ENCODE data around the gene GTF2H2C. TPM values are rescaled to one million over a fixed set of nuclear protein-coding genes. Genes with fewer than 3 reads are reported as not detected.
"Not testable (repeated sequence)": the region's sequence is repeated elsewhere in the genome, so short reads cannot be mapped to it uniquely, and the experiment has no call there.

The GTF2H2C gene
- polyA plus RNA-seq (ENCODE audit: insufficient read length in 3 of 3), result 10 to 100 TPM; 32.9 to 56.1 (median 50.6) TPM
- long read RNA-seq, donor 1, partial matches to known transcripts, result 0 of 1 reads
- long read RNA-seq, donor 1, other reads (novel, unspliced or antisense), result 0 of 1 reads
- long read RNA-seq, donor 2, result 0 reads
- long read RNA-seq, donor 3, partial matches to known transcripts, result 0 of 4 reads
- long read RNA-seq, donor 3, other reads (novel, unspliced or antisense), result 0 of 4 reads
- long read RNA-seq, donor 4, partial matches to known transcripts, result 0 of 4 reads
- long read RNA-seq, donor 4, other reads (novel, unspliced or antisense), result 0 of 4 reads
- long read RNA-seq, donor 5, result 0 reads
- long read RNA-seq, donor 6, result 0 reads
- long read RNA-seq, donor 7, result 0 reads
- long read RNA-seq, donor 8, result 0 reads
- long read RNA-seq, donor 9, partial matches to known transcripts, result 0 of 1 reads
- long read RNA-seq, donor 9, other reads (novel, unspliced or antisense), result 0 of 1 reads
- long read RNA-seq, donor 10, partial matches to known transcripts, result 0 of 1 reads
- long read RNA-seq, donor 10, other reads (novel, unspliced or antisense), result 0 of 1 reads
- long read RNA-seq, donor 11, partial matches to known transcripts, result 0 of 2 reads
- long read RNA-seq, donor 11, other reads (novel, unspliced or antisense), result 0 of 2 reads
- long read RNA-seq, donor 12, partial matches to known transcripts, result 0 of 1 reads
- long read RNA-seq, donor 12, other reads (novel, unspliced or antisense), result 0 of 1 reads
- long read RNA-seq, donor 13, result 0 reads
- long read RNA-seq, donor 14, result 0 reads
- long read RNA-seq, donor 15, result 0 reads
- long read RNA-seq, donor 16, partial matches to known transcripts, result 0 of 7 reads
- long read RNA-seq, donor 16, other reads (novel, unspliced or antisense), result 0 of 7 reads

GRCh38 chr5:69559908-69560330, at the start of gene GTF2H2C:
GTF2H2C (plus strand) TSS chr5:69560191; CDS start chr5:69565133, 4,942 bp downstream.
- peak in 10 of 11 donors; percentile 17 to 57 (median 28) for DNase-seq (ENCODE audit: extremely low read depth in 1 of 11, low read depth in 9 of 11, low spot score in 4 of 11)

- DNase-seq (ENCODE audit: extremely low read depth in 1 of 11, low read depth in 9 of 11, low spot score in 4 of 11), result no peak
Measured at GRCh38 chr5:69510694-69511093, 49.3 kb upstream of the GTF2H2C start.

- no peak for DNase-seq (ENCODE audit: extremely low read depth in 1 of 11, low read depth in 9 of 11, low spot score in 4 of 11)
Measured at GRCh38 chr5:69512740-69513260, 47.2 kb upstream of the GTF2H2C start.

GRCh38 chr5:69515570-69515969, 44.4 kb upstream of the GTF2H2C start:
- not testable (repeated sequence) for DNase-seq (ENCODE audit: extremely low read depth in 1 of 11, low read depth in 9 of 11, low spot score in 4 of 11)

GRCh38 chr5:69516769-69517168, 43.2 kb upstream of the GTF2H2C start:
- DNase-seq (ENCODE audit: extremely low read depth in 1 of 11, low read depth in 9 of 11, low spot score in 4 of 11), result no peak

GRCh38 chr5:69517763-69518212, 42.2 kb upstream of the GTF2H2C start:
- peak in 1 of 11 donors; percentile 18 for DNase-seq (ENCODE audit: extremely low read depth in 1 of 11, low read depth in 9 of 11, low spot score in 4 of 11)

- DNase-seq (ENCODE audit: extremely low read depth in 1 of 11, low read depth in 9 of 11, low spot score in 4 of 11), result no peak
Measured at GRCh38 chr5:69519285-69519684, 40.7 kb upstream of the GTF2H2C start.

- no peak for DNase-seq (ENCODE audit: extremely low read depth in 1 of 11, low read depth in 9 of 11, low spot score in 4 of 11)
Measured at GRCh38 chr5:69522035-69522434, 38.0 kb upstream of the GTF2H2C start.

GRCh38 chr5:69525490-69525889, 34.5 kb upstream of the GTF2H2C start:
- no peak for DNase-seq (ENCODE audit: extremely low read depth in 1 of 11, low read depth in 9 of 11, low spot score in 4 of 11)

- no peak for DNase-seq (ENCODE audit: extremely low read depth in 1 of 11, low read depth in 9 of 11, low spot score in 4 of 11)
Measured at GRCh38 chr5:69526660-69527059, 33.3 kb upstream of the GTF2H2C start.

- DNase-seq (ENCODE audit: extremely low read depth in 1 of 11, low read depth in 9 of 11, low spot score in 4 of 11), result no peak
Measured at GRCh38 chr5:69527128-69527770, 32.7 kb upstream of the GTF2H2C start.

GRCh38 chr5:69528035-69528434, 32.0 kb upstream of the GTF2H2C start:
- peak in 5 of 11 donors; percentile 13 to 49 (median 43) for DNase-seq (ENCODE audit: extremely low read depth in 1 of 11, low read depth in 9 of 11, low spot score in 4 of 11)

GRCh38 chr5:69528609-69529008, 31.4 kb upstream of the GTF2H2C start:
- no peak for DNase-seq (ENCODE audit: extremely low read depth in 1 of 11, low read depth in 9 of 11, low spot score in 4 of 11)

GRCh38 chr5:69530561-69531405, 29.2 kb upstream of the GTF2H2C start:
- DNase-seq (ENCODE audit: extremely low read depth in 1 of 11, low read depth in 9 of 11, low spot score in 4 of 11), result no peak

- no peak for DNase-seq (ENCODE audit: extremely low read depth in 1 of 11, low read depth in 9 of 11, low spot score in 4 of 11)
Measured at GRCh38 chr5:69531406-69531801, 28.6 kb upstream of the GTF2H2C start.

GRCh38 chr5:69537911-69538310, 22.1 kb upstream of the GTF2H2C start:
- not testable (repeated sequence) for DNase-seq (ENCODE audit: extremely low read depth in 1 of 11, low read depth in 9 of 11, low spot score in 4 of 11)

- not testable (repeated sequence) for DNase-seq (ENCODE audit: extremely low read depth in 1 of 11, low read depth in 9 of 11, low spot score in 4 of 11)
Measured at GRCh38 chr5:69538735-69539134, 21.3 kb upstream of the GTF2H2C start.

- DNase-seq (ENCODE audit: extremely low read depth in 1 of 11, low read depth in 9 of 11, low spot score in 4 of 11), result not testable (repeated sequence)
Measured at GRCh38 chr5:69541347-69541746, 18.6 kb upstream of the GTF2H2C start.
